ENCODE results near the gene CCN5. TPM values are rescaled to one million over a fixed set of nuclear protein-coding genes. Genes with fewer than 3 reads are reported as not detected.

CCN5 gene
- total and polyA plus RNA-seq, 2 donors from 2014 or later: 0.41 to 3.1 TPM

DNA sequence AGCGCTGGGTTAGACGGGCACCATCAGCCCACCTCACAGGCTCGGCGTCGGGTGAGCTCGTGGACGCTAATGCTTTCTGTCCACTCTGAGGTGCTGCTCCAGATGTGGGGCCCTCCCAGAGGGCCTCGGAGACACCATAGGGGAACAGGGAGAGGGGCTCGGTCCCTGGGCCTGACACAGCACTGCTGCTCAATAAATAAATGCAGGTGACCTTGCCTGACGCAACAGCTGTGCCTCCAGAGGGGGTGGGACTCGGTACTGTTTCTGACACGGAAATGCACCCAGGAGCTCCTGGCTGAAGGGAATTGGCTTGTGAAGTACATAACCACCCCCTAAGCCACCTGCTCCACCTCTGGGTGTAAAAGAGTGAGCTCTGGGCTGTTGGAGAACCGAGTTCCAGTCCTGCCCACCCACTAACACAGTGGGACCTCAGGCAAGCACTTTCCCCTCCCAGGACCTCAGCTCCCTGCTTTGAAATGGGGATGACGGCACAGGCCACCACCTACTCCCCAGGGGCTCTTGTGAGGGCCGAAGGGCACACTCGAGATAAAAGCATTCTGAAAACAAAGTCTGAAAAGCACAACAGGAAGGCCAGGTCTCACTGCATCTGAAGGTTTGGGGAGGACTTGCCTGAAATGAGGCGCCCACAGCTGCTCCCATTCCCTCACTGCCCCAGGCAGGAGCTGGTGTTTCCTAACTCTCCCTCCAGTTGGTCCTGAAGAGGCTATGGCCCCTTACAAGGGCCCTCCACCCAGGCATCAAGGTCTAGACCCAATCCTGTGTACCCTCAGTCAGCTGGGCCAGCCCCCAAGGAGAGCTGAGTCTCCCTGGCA is 37.1 kb downstream of the CCN5 start:
- DNase-seq (no peak), FAIRE-seq (no peak)
- H3K36me3 ChIP-seq (ENCODE audit: control insufficient read depth in 2 of 3, insufficient read depth in 3 of 3, low read length in 3 of 3): no peaks in the 10 kb centered on the region
- intact Hi-C loops (cut with DNase I): no loop called here
- H3K9me3 ChIP-seq (ENCODE audit: control insufficient read depth in 2 of 3, insufficient read depth in 1 of 3, low read length in 3 of 3): no peaks in the 10 kb centered on the region
- no peak overlapping the region for H3K27ac ChIP-seq (ENCODE audit: low read depth in 2 of 2, low read length in 2 of 2)
- no peak overlapping the region for H3K9ac ChIP-seq (ENCODE audit: low read length in 3 of 3)
- peaks cover 2% of the 10 kb centered on the region for H3K27me3 ChIP-seq (ENCODE audit: control insufficient read depth, insufficient read depth, low read length)
- TF ChIP-seq, protein P1, sequence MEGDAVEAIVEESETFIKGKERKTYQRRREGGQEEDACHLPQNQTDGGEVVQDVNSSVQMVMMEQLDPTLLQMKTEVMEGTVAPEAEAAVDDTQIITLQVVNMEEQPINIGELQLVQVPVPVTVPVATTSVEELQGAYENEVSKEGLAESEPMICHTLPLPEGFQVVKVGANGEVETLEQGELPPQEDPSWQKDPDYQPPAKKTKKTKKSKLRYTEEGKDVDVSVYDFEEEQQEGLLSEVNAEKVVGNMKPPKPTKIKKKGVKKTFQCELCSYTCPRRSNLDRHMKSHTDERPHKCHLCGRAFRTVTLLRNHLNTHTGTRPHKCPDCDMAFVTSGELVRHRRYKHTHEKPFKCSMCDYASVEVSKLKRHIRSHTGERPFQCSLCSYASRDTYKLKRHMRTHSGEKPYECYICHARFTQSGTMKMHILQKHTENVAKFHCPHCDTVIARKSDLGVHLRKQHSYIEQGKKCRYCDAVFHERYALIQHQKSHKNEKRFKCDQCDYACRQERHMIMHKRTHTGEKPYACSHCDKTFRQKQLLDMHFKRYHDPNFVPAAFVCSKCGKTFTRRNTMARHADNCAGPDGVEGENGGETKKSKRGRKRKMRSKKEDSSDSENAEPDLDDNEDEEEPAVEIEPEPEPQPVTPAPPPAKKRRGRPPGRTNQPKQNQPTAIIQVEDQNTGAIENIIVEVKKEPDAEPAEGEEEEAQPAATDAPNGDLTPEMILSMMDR (IDR thresholded peaks at IDR 0.05; ENCODE audit: borderline replicate concordance, extremely low read depth, insufficient read depth): no peak
- no peak overlapping the region for H3K4me3 ChIP-seq (ENCODE audit: low read length in 3 of 3)
- peaks cover 0 to 3% (median 1%) of the 10 kb centered on the region in 3 donors for H3K4me1 ChIP-seq (ENCODE audit: control insufficient read depth in 2 of 3, insufficient read depth in 2 of 3, low read depth in 1 of 3, low read length in 3 of 3)

DNA sequence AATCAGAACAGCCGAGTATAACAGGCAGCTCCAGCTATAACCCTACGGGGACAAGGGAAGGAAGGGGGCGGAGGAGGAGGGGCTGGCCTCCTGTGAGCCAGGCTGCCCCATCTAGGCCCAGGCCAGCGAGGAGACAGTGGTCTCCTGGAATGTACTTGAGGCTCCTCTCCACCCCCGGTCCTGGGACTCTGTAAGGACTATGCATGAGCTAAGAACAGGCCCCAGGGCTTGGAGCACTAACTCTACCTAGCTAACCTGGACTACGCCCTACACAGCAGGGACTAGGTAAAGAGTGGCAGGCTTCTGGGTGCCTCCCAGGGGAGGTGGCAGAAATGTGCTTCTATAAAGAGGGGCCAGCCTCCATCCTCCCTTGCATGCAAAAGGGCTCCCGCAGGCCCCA is 39.4 kb downstream of the CCN5 start:
- Histone ChIP-seq H3K27me3 (ENCODE audit: control insufficient read depth, insufficient read depth, low read length) (peaks cover 2% of the 10 kb centered on the region), H3K36me3 (ENCODE audit: control insufficient read depth in 2 of 3, insufficient read depth in 3 of 3, low read length in 3 of 3) (no peaks in the 10 kb centered on the region), H3K27ac (ENCODE audit: low read depth in 2 of 2, low read length in 2 of 2) (no peak overlapping the region), H3K9ac (ENCODE audit: low read length in 3 of 3) (no peak overlapping the region), H3K4me3 (ENCODE audit: low read length in 3 of 3) (no peak overlapping the region), H3K4me1 (ENCODE audit: control insufficient read depth in 2 of 3, insufficient read depth in 2 of 3, low read depth in 1 of 3, low read length in 3 of 3) (no peaks in the 10 kb centered on the region), H3K9me3 (ENCODE audit: control insufficient read depth in 2 of 3, insufficient read depth in 1 of 3, low read length in 3 of 3) (no peaks in the 10 kb centered on the region)
- FAIRE-seq (no peak), DNase-seq (no peak)
- intact Hi-C loops (cut with DNase I): no loop called here
- TF ChIP-seq, protein P1 (IDR thresholded peaks at IDR 0.05; ENCODE audit: borderline replicate concordance, extremely low read depth, insufficient read depth): no peak

DNA sequence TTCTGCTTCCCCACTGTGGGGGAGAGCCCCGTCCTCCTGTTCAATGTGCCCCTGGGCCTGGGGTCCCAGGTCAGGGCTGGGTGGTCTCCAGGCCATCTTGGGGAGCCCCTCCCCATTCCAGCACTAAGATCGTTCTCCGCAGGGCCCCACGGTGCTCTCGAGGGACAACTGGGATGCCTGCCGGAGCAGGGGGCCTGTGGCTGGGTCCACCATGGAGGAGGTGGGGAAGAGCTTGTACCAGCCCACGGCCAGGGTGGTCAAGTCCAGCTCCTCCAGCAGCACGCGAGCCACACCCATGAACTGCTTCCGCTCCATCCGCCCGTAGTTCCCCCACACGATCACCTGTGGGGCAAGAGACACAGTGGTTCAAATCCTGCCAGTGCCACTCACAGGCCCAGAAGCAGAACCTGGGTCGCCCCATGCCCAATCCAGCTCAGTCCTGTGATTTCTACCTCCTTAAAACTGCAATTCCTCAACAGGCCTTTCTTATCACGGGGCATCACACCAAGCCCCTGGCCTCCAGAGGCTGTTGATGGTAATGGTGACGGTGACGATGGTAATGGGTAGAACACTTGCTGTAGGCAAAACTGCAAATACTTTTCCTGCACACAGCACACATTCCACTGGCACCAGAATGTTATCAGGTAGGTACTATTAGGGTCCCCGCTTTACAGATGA is 41.0 kb downstream of the CCN5 start:
- DNase-seq: no peak
- no peak for FAIRE-seq

More for the DNA sequence above, 41.0 kb downstream of the CCN5 start:
- Histone ChIP-seq H3K27ac (ENCODE audit: low read depth in 2 of 2, low read length in 2 of 2) (no peak overlapping the region), H3K27me3 (ENCODE audit: control insufficient read depth, insufficient read depth, low read length) (peaks cover under 1% of the 10 kb centered on the region), H3K9me3 (ENCODE audit: control insufficient read depth in 2 of 3, insufficient read depth in 1 of 3, low read length in 3 of 3) (no peaks in the 10 kb centered on the region), H3K4me1 (ENCODE audit: control insufficient read depth in 2 of 3, insufficient read depth in 2 of 3, low read depth in 1 of 3, low read length in 3 of 3) (no peaks in the 10 kb centered on the region), H3K36me3 (ENCODE audit: control insufficient read depth in 2 of 3, insufficient read depth in 3 of 3, low read length in 3 of 3) (no peaks in the 10 kb centered on the region), H3K4me3 (ENCODE audit: low read length in 3 of 3) (no peak overlapping the region), H3K9ac (ENCODE audit: low read length in 3 of 3) (no peak overlapping the region)
- TF ChIP-seq, protein P1 (IDR thresholded peaks at IDR 0.05; ENCODE audit: borderline replicate concordance, extremely low read depth, insufficient read depth): no peak
- intact Hi-C loops (cut with DNase I): loop anchor here (5.0 kb wide), 1 partner anchor 111 kb away; no protein-coding TSS in a partner anchor

Measured in kidney (tissue), 14 donors.